ENCODE data around the gene DACT3.
A peak's percentile ranks its signal among the peaks of the same experiment; 100 is the strongest.

DACT3 gene

DNA sequence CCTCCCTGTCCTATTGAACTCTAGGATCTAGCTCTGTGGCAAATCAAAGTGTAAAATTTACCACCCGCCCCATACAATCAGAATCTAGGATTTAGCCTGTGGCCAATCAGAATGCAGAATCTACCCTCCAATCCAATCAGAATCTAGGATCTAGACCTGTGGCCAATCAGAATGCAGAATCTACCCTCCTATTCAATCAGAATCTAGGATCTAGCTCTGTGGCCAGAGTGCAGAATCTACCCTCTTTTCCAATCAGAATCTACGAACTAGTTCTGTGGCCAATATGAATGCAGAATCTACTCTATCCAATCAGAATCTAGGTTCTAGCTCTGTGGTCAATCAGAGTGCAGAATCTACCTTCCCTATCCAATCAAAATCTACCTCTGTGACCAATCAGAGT is 30.1 kb upstream of the DACT3 start:
- DNase-seq (ENCODE audit: low spot score): peak; percentile 28
- in situ Hi-C loops (cut with MboI; ENCODE audit: low sequenced_read_pairs, unreplicated experiment): no loop called here
- TF ChIP-seq, protein P1, sequence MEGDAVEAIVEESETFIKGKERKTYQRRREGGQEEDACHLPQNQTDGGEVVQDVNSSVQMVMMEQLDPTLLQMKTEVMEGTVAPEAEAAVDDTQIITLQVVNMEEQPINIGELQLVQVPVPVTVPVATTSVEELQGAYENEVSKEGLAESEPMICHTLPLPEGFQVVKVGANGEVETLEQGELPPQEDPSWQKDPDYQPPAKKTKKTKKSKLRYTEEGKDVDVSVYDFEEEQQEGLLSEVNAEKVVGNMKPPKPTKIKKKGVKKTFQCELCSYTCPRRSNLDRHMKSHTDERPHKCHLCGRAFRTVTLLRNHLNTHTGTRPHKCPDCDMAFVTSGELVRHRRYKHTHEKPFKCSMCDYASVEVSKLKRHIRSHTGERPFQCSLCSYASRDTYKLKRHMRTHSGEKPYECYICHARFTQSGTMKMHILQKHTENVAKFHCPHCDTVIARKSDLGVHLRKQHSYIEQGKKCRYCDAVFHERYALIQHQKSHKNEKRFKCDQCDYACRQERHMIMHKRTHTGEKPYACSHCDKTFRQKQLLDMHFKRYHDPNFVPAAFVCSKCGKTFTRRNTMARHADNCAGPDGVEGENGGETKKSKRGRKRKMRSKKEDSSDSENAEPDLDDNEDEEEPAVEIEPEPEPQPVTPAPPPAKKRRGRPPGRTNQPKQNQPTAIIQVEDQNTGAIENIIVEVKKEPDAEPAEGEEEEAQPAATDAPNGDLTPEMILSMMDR (IDR thresholded peaks at IDR 0.05; ENCODE audit: borderline replicate concordance, control extremely low read depth, extremely low read depth, insufficient read depth, missing control alignments): no peak

DNA sequence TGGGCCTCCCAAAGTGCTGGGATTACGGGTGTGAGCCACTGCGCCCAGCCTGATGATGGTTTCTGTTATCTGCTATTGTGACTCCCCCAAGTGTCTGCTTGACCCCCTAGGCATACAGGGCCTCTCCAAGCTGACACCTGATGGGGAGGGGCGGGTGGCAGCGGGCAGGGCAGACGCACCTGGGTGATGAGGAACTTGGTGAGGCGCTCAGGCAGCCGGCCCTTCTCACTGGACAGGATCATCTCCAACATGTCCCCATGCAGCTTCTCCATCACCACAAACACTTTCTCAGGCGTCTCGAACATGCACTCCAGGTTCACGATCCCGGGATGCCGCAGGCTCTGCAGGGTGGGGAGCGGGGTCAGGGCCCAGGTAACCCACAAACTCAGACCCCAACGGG is 28.4 kb upstream of the DACT3 start:
- no peak for DNase-seq (ENCODE audit: low spot score)
- in situ Hi-C loops (cut with MboI; ENCODE audit: low sequenced_read_pairs, unreplicated experiment): no loop called here

DNA sequence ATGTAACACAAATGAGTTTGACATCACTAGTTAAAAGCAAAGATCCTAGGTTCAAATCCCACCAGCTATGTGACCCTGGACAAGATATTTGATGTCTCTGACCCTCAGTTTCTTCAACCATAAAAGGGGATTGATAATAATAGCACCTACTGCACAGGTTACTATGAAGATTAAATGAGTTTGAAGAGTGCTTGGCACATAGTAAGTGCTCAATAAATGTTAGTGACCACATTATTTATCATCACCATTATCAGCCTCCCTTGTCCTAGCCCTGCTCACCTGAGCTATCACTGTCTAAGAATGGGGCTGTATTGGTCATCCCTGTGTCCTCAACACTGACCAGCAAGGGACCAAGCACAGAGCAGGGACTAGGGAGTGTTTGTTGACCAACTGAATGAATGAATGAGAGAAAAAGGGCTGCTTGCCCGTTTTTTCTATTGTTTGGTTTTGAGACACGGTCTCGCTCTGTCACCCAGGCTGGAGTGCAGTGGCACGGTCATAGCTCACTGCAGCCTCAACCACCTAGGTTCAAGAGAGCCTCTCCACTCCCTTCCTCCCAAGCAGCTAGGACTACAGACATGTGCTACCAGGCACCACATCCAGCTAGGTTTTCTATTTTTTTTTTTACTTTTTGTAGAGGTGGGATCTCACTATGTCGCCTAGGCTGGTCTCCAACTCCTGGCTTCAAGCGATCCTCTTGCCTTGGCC is 26.6 kb upstream of the DACT3 start:
- TF ChIP-seq, protein P1 (IDR thresholded peaks at IDR 0.05; ENCODE audit: borderline replicate concordance, control extremely low read depth, extremely low read depth, insufficient read depth, missing control alignments): no peak
- in situ Hi-C loops (cut with MboI; ENCODE audit: low sequenced_read_pairs, unreplicated experiment): no loop called here
- no peak for DNase-seq (ENCODE audit: low spot score)

More for the DNA sequence above, 28.4 kb upstream of the DACT3 start:
- TF ChIP-seq, protein P1 (IDR thresholded peaks at IDR 0.05; ENCODE audit: borderline replicate concordance, control extremely low read depth, extremely low read depth, insufficient read depth, missing control alignments): no peak

DNA sequence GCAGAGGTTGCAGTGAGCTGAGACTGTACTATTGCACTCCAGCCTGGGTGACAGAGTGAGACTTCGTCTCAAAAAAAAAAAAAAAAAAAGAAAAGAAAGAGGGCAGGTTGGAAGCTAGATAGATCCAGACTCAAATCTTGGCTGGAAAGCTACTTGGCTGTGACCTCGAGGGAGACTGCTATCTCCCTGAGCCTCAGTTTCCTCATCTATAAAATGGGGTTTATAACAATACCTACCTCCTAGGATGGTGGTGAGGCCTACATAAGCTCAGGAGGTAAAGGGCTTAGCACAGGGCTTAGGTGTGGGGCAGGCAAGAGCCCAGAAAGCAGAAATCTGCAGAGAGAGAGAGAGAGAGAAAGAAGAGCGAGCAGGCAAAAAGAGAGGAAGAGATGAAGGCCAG is 24.2 kb upstream of the DACT3 start:
- in situ Hi-C loops (cut with MboI; ENCODE audit: low sequenced_read_pairs, unreplicated experiment): no loop called here
- TF ChIP-seq, protein P1 (IDR thresholded peaks at IDR 0.05; ENCODE audit: borderline replicate concordance, control extremely low read depth, extremely low read depth, insufficient read depth, missing control alignments): no peak
- DNase-seq (ENCODE audit: low spot score): no peak

DNA sequence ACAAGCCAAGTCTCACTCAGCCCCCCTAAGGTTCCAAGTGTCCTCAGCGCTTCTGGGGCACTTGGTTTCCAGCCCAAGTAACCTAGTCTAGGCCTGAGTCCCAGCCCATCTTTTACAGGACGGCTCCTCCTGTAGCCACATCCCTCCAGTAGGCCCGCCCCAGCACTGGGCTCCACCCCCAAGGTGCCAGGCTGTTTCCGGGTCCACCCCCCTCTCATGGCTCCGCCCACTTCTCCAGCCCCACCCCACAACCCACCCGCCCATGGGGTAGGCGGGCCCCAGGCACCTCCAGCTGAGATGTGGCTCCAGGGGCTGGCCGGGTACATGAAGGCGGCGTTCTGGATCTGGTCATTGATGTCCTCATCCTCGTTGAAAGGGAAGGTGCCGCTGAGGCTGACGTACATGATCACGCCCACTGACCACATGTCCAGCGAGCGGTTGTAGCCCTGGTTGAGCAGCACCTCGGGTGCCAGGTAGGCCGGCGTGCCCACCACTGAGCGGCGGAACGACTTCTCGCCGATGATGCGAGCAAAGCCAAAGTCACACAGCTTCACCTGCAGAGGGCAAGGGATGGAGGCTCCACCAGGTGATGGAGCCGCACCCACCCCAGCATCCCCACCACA is 17.2 kb upstream of the DACT3 start:
- TF ChIP-seq, protein P1 (IDR thresholded peaks at IDR 0.05; ENCODE audit: borderline replicate concordance, control extremely low read depth, extremely low read depth, insufficient read depth, missing control alignments): no peak
- peak; percentile 79 for DNase-seq (ENCODE audit: low spot score)
- in situ Hi-C loops (cut with MboI; ENCODE audit: low sequenced_read_pairs, unreplicated experiment): no loop called here

DNA sequence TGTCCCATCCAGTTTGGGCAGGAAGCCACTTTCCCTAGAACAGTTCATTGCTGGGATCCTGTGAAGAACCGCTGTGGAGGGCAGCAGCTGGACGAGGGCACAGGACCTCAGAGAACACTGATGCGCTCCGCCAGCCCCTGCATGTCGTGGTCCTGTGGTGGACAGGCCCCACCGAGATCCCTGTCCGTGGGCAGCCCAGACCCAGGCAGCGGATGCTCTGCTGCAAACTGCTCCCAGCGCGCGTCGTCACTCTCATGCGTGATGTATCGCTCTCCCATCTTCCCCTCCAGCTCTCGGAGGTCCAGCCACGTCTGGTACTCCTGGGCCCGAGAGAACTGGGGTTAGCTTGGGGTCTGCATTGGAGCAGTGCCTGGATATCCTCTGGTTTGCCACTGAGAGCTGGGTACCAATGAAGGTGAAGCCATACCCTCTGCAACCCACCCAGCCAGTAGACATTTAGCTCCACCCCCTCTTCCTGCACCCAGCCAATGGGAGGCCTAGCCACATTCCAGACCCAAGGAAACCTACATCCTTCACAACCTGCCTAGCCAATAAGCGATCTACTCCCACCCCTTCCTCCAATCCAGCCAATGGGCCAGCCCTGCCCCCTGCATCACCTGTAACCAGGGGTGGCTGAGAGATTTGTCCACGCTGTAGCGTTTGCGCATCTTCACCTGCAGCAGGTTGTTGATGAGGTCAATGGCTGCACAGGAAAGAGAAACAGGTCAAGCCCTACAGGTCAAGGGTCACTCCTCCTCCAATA is 13.6 kb upstream of the DACT3 start:
- TF ChIP-seq, protein P1 (IDR thresholded peaks at IDR 0.05; ENCODE audit: borderline replicate concordance, control extremely low read depth, extremely low read depth, insufficient read depth, missing control alignments): no peak
- no peak for DNase-seq (ENCODE audit: low spot score)
- in situ Hi-C loops (cut with MboI; ENCODE audit: low sequenced_read_pairs, unreplicated experiment): no loop called here

Data from GM13976 (cell line).